Panc1 (cell line): Measurements from ENCODE around the gene ZBTB7A. TPM values are rescaled to one million over a fixed set of nuclear protein-coding genes. Genes with fewer than 3 reads are reported as not detected.

ENCODE experiments used
- ATAC-seq: fragments of 200-7000 bp; cut with Tn5 transposase; 2 replicates; pipeline ENCODE4 v1.9.1; 2020; ENCODE audit warnings: mild to moderate bottlenecking, moderate library complexity
- BruUV-seq: library from RNA; stranded (reverse); fragments of 400-500 nt; replicated peaks from 2 replicates; lab custom pipeline; 2021; lab: Mats Ljungman, UMichigan
- CTCF ChIA-PET: fragments of 300-600 bp; sonication (Branson Sonifier 250); formaldehyde crosslinking; loops from one replicate; lab custom pipeline; 2022; ENCODE audit warnings: antibody characterized with exemption; lab: Charles Lee
- POLR2A ChIA-PET: fragments of 300-600 bp; sonication (Branson Sonifier 250); formaldehyde crosslinking; loops from one replicate; lab custom pipeline; 2022; ENCODE audit warnings: antibody characterized with exemption; lab: Charles Lee
- DNase-seq: peaks from one replicate; pipeline ENCODE4 v3.0.0-alpha.2; 2010; ENCODE audit warnings: low read depth, low spot score
- H3K27ac ChIP-seq: 2 replicates; pipeline ENCODE4 v1.5.1; 2011; ENCODE audit warnings: mild to moderate bottlenecking, low read length, inconsistent platforms
- H3K27me3 ChIP-seq: fragments of 200-500 bp; sonication (Bioruptor generic); 2 replicates; pipeline ENCODE4 v1.6.0; 2014; ENCODE audit warnings: low read length, inconsistent platforms; ENCODE audit not compliant: control insufficient read depth, insufficient read depth
- H3K36me3 ChIP-seq: fragments of 200-500 bp; sonication (Bioruptor generic); 2 replicates; pipeline ENCODE4 v1.5.1; 2014; ENCODE audit warnings: inconsistent platforms, mild to moderate bottlenecking, low read length, moderate library complexity; ENCODE audit not compliant: control insufficient read depth, insufficient read depth
- H3K4me1 ChIP-seq: 2 replicates; pipeline ENCODE4 v1.5.1; 2011; ENCODE audit warnings: inconsistent platforms, mild to moderate bottlenecking, low read length, moderate library complexity; ENCODE audit not compliant: control insufficient read depth, insufficient read depth
- H3K4me3 ChIP-seq, 2 experiments: 2 replicates each; pipeline ENCODE4 v1.5.1; 2011 to 2012; ENCODE audit warnings: low read depth in 2 of 2, low read length in 2 of 2, mild to moderate bottlenecking in 2 of 2, inconsistent platforms in 1 of 2, moderate library complexity in 1 of 2
- H3K9me3 ChIP-seq: fragments of 200-500 bp; sonication (Bioruptor generic); 2 replicates; pipeline ENCODE4 v1.5.1; 2014; ENCODE audit warnings: low read depth, mild to moderate bottlenecking, inconsistent platforms, low read length, moderate library complexity; ENCODE audit not compliant: control insufficient read depth, insufficient read depth
- POLR2AphosphoS5 ChIP-seq: IDR thresholded peaks from 2 replicates; pipeline ENCODE4 v1.6.1; 2012; ENCODE audit warnings: mild to moderate bottlenecking, low read depth, low read length, moderate library complexity
- SIN3A ChIP-seq: IDR thresholded peaks from 2 replicates; pipeline ENCODE4 v1.6.1; 2012; ENCODE audit warnings: low read depth, mild to moderate bottlenecking, low read length, moderate library complexity, borderline replicate concordance; ENCODE audit not compliant: insufficient read depth
- TCF7L2 ChIP-seq: IDR thresholded peaks from 2 replicates; pipeline ENCODE4 v1.6.1; 2011; ENCODE audit warnings: mild to moderate bottlenecking, low read depth, low read length, inconsistent platforms
- in situ Hi-C: cut with HindIII; loops from 2 replicates; pipeline ENCODE4 v1.10.0; 2016; ENCODE audit warnings: low sequenced_read_pairs, low pct_unique_long_range_greater_than_20kb
- intact Hi-C: fragments of 100-400 bp; cut with micrococcal nuclease; formaldehyde crosslinking; loops from one replicate; pipeline ENCODE4 v1.10.0; 2022; ENCODE audit not compliant: unreplicated experiment
- total RNA-seq: library from RNA; stranded (reverse); gene quantifications from one replicate; pipeline ENCODE4 v1.2.1, GENCODE V29; 2021; ENCODE audit not compliant: unreplicated experiment
- TF ChIP-seq, protein P1 (sequence below): fragments of 450-650 bp; IDR thresholded peaks from 2 replicates; pipeline ENCODE4 v1.5.1; 2017; ENCODE audit warnings: mild to moderate bottlenecking
- TF ChIP-seq, protein P2 (sequence below), 2 experiments: IDR thresholded peaks; 2 replicates each; pipeline ENCODE4 v1.6.1; 2011 to 2012; ENCODE audit warnings: low read depth in 2 of 2, control low read depth in 1 of 2, low read length in 1 of 2, mild to moderate bottlenecking in 1 of 2, moderate library complexity in 1 of 2; ENCODE audit not compliant: insufficient read depth in 1 of 2

ZBTB7A gene
- total RNA-seq, 1 experiment from 2014 or later = 48.0 TPM

DNA sequence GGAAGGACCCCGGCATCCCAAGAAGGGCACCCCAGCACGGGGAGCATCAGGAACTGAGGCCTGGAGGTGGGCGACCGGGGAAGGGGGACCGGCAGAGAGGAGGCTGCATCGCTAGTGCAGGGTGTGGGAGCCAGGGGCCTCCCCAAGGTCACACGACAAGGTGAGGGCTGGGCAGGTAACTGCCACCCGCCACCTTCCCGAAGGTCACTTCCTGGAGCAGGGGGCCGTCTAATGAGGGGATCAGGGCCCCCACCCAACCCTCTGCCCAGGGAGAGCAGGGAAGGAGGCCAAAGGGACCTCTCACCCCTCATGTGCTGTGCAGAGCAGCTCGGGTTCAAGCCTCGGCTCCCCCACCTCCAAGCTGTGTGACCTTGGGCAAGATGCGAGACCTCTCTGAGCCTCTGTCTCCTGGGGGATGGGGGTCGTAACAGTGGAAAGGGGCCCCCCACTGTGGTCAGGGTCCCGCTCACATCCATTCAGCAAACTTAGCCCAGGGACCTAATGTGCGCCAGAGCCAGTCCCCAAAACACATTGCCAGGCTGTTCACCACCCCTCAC, 6.0 kb downstream of the ZBTB7A start:
- no peaks in the 10 kb centered on the region for H3K27me3 ChIP-seq
- BruUV-seq = no TSS peak
- intact Hi-C loops (no loop called here), in situ Hi-C loops (no loop called here)
- no peak for ATAC-seq
- ChIA-PET POLR2A (no interaction called here), CTCF (no interaction called here)
- peak overlapping the region; percentile 79 for H3K27ac ChIP-seq
- H3K4me1 ChIP-seq = peaks cover 37% of the 10 kb centered on the region
- no peak for DNase-seq
- H3K4me3 ChIP-seq = peak overlapping the region; percentile 24 to 61
- no peaks in the 10 kb centered on the region; the same call in 1 of the 2 replicates for H3K36me3 ChIP-seq
- H3K9me3 ChIP-seq = no peaks in the 10 kb centered on the region
- TF ChIP-seq, protein P1, sequence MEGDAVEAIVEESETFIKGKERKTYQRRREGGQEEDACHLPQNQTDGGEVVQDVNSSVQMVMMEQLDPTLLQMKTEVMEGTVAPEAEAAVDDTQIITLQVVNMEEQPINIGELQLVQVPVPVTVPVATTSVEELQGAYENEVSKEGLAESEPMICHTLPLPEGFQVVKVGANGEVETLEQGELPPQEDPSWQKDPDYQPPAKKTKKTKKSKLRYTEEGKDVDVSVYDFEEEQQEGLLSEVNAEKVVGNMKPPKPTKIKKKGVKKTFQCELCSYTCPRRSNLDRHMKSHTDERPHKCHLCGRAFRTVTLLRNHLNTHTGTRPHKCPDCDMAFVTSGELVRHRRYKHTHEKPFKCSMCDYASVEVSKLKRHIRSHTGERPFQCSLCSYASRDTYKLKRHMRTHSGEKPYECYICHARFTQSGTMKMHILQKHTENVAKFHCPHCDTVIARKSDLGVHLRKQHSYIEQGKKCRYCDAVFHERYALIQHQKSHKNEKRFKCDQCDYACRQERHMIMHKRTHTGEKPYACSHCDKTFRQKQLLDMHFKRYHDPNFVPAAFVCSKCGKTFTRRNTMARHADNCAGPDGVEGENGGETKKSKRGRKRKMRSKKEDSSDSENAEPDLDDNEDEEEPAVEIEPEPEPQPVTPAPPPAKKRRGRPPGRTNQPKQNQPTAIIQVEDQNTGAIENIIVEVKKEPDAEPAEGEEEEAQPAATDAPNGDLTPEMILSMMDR = no peak
- TF ChIP-seq SIN3A (0 out of 2 replicates have a peak, but pooled peaks have one; percentile 10), POLR2AphosphoS5 (no peak), TCF7L2 (no peak)
- TF ChIP-seq, protein P2, sequence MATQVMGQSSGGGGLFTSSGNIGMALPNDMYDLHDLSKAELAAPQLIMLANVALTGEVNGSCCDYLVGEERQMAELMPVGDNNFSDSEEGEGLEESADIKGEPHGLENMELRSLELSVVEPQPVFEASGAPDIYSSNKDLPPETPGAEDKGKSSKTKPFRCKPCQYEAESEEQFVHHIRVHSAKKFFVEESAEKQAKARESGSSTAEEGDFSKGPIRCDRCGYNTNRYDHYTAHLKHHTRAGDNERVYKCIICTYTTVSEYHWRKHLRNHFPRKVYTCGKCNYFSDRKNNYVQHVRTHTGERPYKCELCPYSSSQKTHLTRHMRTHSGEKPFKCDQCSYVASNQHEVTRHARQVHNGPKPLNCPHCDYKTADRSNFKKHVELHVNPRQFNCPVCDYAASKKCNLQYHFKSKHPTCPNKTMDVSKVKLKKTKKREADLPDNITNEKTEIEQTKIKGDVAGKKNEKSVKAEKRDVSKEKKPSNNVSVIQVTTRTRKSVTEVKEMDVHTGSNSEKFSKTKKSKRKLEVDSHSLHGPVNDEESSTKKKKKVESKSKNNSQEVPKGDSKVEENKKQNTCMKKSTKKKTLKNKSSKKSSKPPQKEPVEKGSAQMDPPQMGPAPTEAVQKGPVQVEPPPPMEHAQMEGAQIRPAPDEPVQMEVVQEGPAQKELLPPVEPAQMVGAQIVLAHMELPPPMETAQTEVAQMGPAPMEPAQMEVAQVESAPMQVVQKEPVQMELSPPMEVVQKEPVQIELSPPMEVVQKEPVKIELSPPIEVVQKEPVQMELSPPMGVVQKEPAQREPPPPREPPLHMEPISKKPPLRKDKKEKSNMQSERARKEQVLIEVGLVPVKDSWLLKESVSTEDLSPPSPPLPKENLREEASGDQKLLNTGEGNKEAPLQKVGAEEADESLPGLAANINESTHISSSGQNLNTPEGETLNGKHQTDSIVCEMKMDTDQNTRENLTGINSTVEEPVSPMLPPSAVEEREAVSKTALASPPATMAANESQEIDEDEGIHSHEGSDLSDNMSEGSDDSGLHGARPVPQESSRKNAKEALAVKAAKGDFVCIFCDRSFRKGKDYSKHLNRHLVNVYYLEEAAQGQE (IDR thresholded peaks at IDR 0.05; ENCODE audit: insufficient read depth in 1 of 2, low read depth in 2 of 2, low read length in 1 of 2) = no peak

DNA sequence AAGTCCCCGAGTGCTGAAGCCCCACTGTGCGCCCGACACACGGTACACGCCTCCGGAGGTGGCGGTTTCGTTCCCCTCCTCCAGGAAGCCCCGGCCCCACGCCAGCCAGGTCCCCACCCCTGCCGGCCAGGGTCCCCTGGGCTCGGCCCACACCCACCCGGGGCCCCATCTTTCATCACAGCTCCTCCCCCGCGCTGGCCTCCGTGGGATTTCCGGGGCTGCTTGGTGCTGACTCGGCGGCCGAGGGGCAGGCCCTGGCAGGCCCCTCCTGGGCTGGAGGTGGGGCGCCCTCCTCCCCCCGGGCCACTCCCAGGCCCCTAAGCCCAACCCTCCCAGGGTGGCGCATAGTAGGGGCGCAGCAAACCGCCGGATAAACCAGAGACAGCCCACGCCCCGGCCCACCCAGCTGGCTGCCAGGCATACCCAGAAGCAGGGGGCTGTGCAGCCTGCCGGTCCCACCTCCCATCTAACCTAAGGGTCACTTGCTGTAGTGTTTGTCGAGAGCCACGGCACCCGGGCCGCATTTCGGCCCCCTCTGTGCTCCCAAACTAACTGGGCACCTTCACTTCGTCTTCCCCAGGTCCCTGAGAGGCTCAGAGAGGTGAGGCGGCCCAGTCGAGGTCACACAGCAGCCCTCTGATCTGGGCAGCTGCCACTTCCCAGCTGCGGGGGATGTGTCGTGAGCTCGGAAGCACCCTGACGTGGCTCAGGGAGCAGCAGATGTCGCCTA, 6.6 kb downstream of the ZBTB7A start:
- TF ChIP-seq POLR2AphosphoS5 (no peak), SIN3A (no peak), TCF7L2 (no peak)
- TF ChIP-seq, protein P1 = no peak
- TF ChIP-seq, protein P2 (IDR thresholded peaks at IDR 0.05; ENCODE audit: insufficient read depth in 1 of 2, low read depth in 2 of 2, low read length in 1 of 2) = no peak
- Histone ChIP-seq H3K4me3 (peak overlapping the region; percentile 7 to 61; a peak in 2 of 4 replicates), H3K9me3 (no peaks in the 10 kb centered on the region), H3K4me1 (peaks cover 37% of the 10 kb centered on the region), H3K36me3 (no peaks in the 10 kb centered on the region; the same call in 1 of the 2 replicates), H3K27me3 (no peaks in the 10 kb centered on the region), H3K27ac (peak overlapping the region; percentile 79)
- ChIA-PET CTCF (no interaction called here), POLR2A (no interaction called here)
- BruUV-seq = no TSS peak
- intact Hi-C loops = no loop called here
- ATAC-seq (peak; percentile 41), DNase-seq (no peak)
- in situ Hi-C loops = no loop called here
